H1 (cell line): ENCODE data around the gene ITIH4. TPM values are rescaled to one million over a fixed set of nuclear protein-coding genes. Genes with fewer than 3 reads are reported as not detected.
A peak's percentile ranks its signal among the peaks of the same experiment; 100 is the strongest.

Experiments used
- CTCF ChIA-PET: fragments of 300-600 bp; sonication (Branson Sonifier 250); formaldehyde crosslinking; loops from one replicate; lab custom pipeline; 2021; ENCODE audit not compliant: partially characterized antibody; lab: Charles Lee
- POLR2A ChIA-PET: fragments of 300-600 bp; sonication (Branson Sonifier 250); formaldehyde crosslinking; loops from one replicate; lab custom pipeline; 2021; ENCODE audit warnings: inconsistent platforms; ENCODE audit not compliant: partially characterized antibody; lab: Charles Lee
- DNase-seq, 2 experiments: peaks; one replicate each; pipeline versions ENCODE4 v3.0.0 to v3.0.0-alpha.2; 2010 to 2022; ENCODE audit warnings: low spot score in 2 of 2, low read depth in 1 of 2, mixed read lengths in 1 of 2
- FAIRE-seq: peaks from 2 replicates; lab custom pipeline; 2011; peaks lifted over from hg19 to GRCh38; lab: Jason Lieb, UNC
- H2AFZ ChIP-seq: 2 replicates; pipeline ENCODE4 v1.8.1; 2012; ENCODE audit warnings: low read length, inconsistent platforms
- H2AK5ac ChIP-seq: 2 replicates; pipeline ENCODE4 v1.6.1; 2013; ENCODE audit warnings: low read depth, low read length
- H2BK120ac ChIP-seq: replicated peaks from 2 replicates; pipeline ENCODE3; 2013; ENCODE audit warnings: low read depth, low read length, inconsistent platforms
- H2BK12ac ChIP-seq: 2 replicates; pipeline ENCODE4 v1.6.1; 2013; ENCODE audit warnings: low read depth, low read length
- H2BK15ac ChIP-seq: 2 replicates; pipeline ENCODE4 v1.6.1; 2013; ENCODE audit warnings: low read length
- H2BK20ac ChIP-seq: 2 replicates; pipeline ENCODE4 v1.6.1; 2013; ENCODE audit warnings: low read length
- H2BK5ac ChIP-seq: 2 replicates; pipeline ENCODE4 v1.6.1; 2013; ENCODE audit warnings: low read depth, low read length
- H3K14ac ChIP-seq: 2 replicates; pipeline ENCODE4 v1.6.1; 2013; ENCODE audit warnings: inconsistent platforms; ENCODE audit not compliant: insufficient read length
- H3K18ac ChIP-seq: 2 replicates; pipeline ENCODE4 v1.6.1; 2013; ENCODE audit warnings: low read length; ENCODE audit errors: extremely low read depth
- H3K23ac ChIP-seq: 2 replicates; pipeline ENCODE4 v1.6.1; 2013; ENCODE audit warnings: inconsistent platforms; ENCODE audit not compliant: insufficient read length
- H3K23me2 ChIP-seq: 2 replicates; pipeline ENCODE4 v1.6.1; 2013; ENCODE audit warnings: low read depth, low read length
- H3K27ac ChIP-seq: 2 replicates; pipeline ENCODE4 v1.6.1; 2011; ENCODE audit warnings: low read depth, low read length, inconsistent platforms
- H3K27me3 ChIP-seq, 4 experiments: replicated peaks in 1 of 4; 1 replicate in 1 of 4; 2 replicates in 3 of 4; pipeline versions ENCODE4 v1.6.1 to v1.8.1; 2011 to 2013; ENCODE audit warnings: low read length in 3 of 4, mild to moderate bottlenecking in 3 of 4, inconsistent platforms in 2 of 4, mixed read lengths in 2 of 4, moderate library complexity in 1 of 4; ENCODE audit not compliant: control insufficient read depth in 3 of 4, insufficient read depth in 3 of 4; ENCODE audit errors: extremely low read depth in 1 of 4
- H3K36me3 ChIP-seq, 4 experiments: 2 replicates each; pipeline versions ENCODE4 v1.6.1 to v1.8.1; 2011 to 2013; ENCODE audit warnings: mild to moderate bottlenecking in 4 of 4, low read length in 3 of 4, moderate library complexity in 2 of 4, control low read depth in 1 of 4, inconsistent platforms in 1 of 4; ENCODE audit not compliant: insufficient read depth in 4 of 4, control insufficient read depth in 2 of 4
- H3K4ac ChIP-seq: replicated peaks from 2 replicates; pipeline ENCODE3; 2013; ENCODE audit warnings: low read length, low read depth, mixed read lengths, inconsistent platforms; ENCODE audit not compliant: insufficient read length
- H3K4me1 ChIP-seq, 4 experiments: replicated peaks in 1 of 4; 1 replicate in 1 of 4; 2 replicates in 3 of 4; pipeline versions ENCODE4 v1.6.1 to v1.8.1; 2011 to 2013; ENCODE audit warnings: low read length in 3 of 4, inconsistent platforms in 2 of 4, mixed read lengths in 1 of 4; ENCODE audit not compliant: insufficient read depth in 4 of 4, control insufficient read depth in 3 of 4
- H3K4me2 ChIP-seq, 2 experiments: 2 replicates each; pipeline versions ENCODE4 v1.6.1 to v1.8.1; 2011 to 2013; ENCODE audit warnings: low read depth in 2 of 2, low read length in 2 of 2, control low read depth in 1 of 2, inconsistent platforms in 1 of 2, mild to moderate bottlenecking in 1 of 2; ENCODE audit not compliant: insufficient read depth in 1 of 2
- H3K4me3 ChIP-seq, 4 experiments: fragments of 200-600, 300-600 bp in 1 of 4; sonication (generic), shearing (Covaris generic), sonication (Bioruptor Twin) in 1 of 4; 2 replicates each; pipeline versions ENCODE4 v1.5.1 to v1.8.1; 2011 to 2016; ENCODE audit warnings: low read length in 4 of 4, low read depth in 3 of 4, control low read depth in 2 of 4, inconsistent platforms in 2 of 4, mild to moderate bottlenecking in 2 of 4, mixed read lengths in 1 of 4, moderate library complexity in 1 of 4; ENCODE audit not compliant: insufficient read depth in 2 of 4; ENCODE audit errors: extremely low read depth in 1 of 4
- H3K56ac ChIP-seq: replicated peaks from 2 replicates; pipeline ENCODE3; 2013; ENCODE audit warnings: low read depth, mild to moderate bottlenecking, mixed read lengths, low read length, inconsistent platforms; ENCODE audit not compliant: insufficient read length
- H3K79me1 ChIP-seq: 2 replicates; pipeline ENCODE4 v1.6.1; 2013; ENCODE audit warnings: low read depth, low read length, control low read depth
- H3K79me2 ChIP-seq, 2 experiments: 2 replicates each; pipeline versions ENCODE4 v1.6.1 to v1.8.1; 2012 to 2013; ENCODE audit warnings: low read length in 2 of 2, mild to moderate bottlenecking in 2 of 2, inconsistent platforms in 1 of 2; ENCODE audit not compliant: insufficient read depth in 2 of 2, control insufficient read depth in 1 of 2
- H3K9ac ChIP-seq, 4 experiments: replicated peaks in 1 of 4; 1 replicate in 1 of 4; 2 replicates in 3 of 4; pipeline versions ENCODE4 v1.6.1 to v1.8.1; 2011 to 2013; ENCODE audit warnings: low read depth in 3 of 4, low read length in 3 of 4, control low read depth in 2 of 4, mild to moderate bottlenecking in 2 of 4, moderate library complexity in 2 of 4, inconsistent platforms in 1 of 4; ENCODE audit errors: extremely low read depth in 1 of 4
- H3K9me3 ChIP-seq, 2 experiments: 2 replicates each; pipeline versions ENCODE4 v1.6.1 to v1.8.1; 2012 to 2013; ENCODE audit warnings: mild to moderate bottlenecking in 2 of 2, moderate library complexity in 2 of 2, control low read depth in 1 of 2, inconsistent platforms in 1 of 2, low read depth in 1 of 2, low read length in 1 of 2, mixed read lengths in 1 of 2; ENCODE audit not compliant: insufficient read depth in 2 of 2
- H4K20me1 ChIP-seq, 2 experiments: replicated peaks in 1 of 2; 2 replicates each; pipeline versions ENCODE3 to v1.8.1; 2011 to 2013; ENCODE audit warnings: inconsistent platforms in 2 of 2, low read length in 2 of 2, mild to moderate bottlenecking in 1 of 2; ENCODE audit not compliant: insufficient read depth in 2 of 2, control insufficient read depth in 1 of 2
- H4K5ac ChIP-seq: 2 replicates; pipeline ENCODE4 v1.6.1; 2013; ENCODE audit warnings: low read length, low read depth, mixed read lengths, inconsistent platforms; ENCODE audit not compliant: insufficient read length
- H4K8ac ChIP-seq: 2 replicates; pipeline ENCODE4 v1.8.0; 2013; ENCODE audit warnings: mild to moderate bottlenecking, moderate library complexity, low read length, inconsistent platforms; ENCODE audit not compliant: insufficient read depth; ENCODE audit errors: extremely low read depth
- H4K91ac ChIP-seq: replicated peaks from 2 replicates; pipeline ENCODE3; 2013; ENCODE audit warnings: low read length, mixed read lengths, inconsistent platforms; ENCODE audit not compliant: insufficient read length
- BCL11A ChIP-seq, 2 experiments: IDR thresholded peaks; one replicate each; pipeline ENCODE4 v1.6.1; 2011; ENCODE audit warnings: low read depth in 2 of 2, low read length in 2 of 2, mild to moderate bottlenecking in 2 of 2
- KDM1A ChIP-seq: fragments of 200-600, 300-600 bp; sonication (generic); IDR thresholded peaks from 2 replicates; pipeline ENCODE4 v1.7.1; 2016; ENCODE audit warnings: mild to moderate bottlenecking, low read length, borderline replicate concordance
- NRF1 ChIP-seq: IDR thresholded peaks from 2 replicates; pipeline ENCODE4 v1.6.1; 2011; ENCODE audit warnings: mild to moderate bottlenecking, low read depth, low read length, improper control_type of control experiment
- WGBS, 2 experiments: shearing (Covaris generic) in 1 of 2; methylation state at CpG; one replicate each; pipeline versions ENCODE4 v1.1.6 to v1.1.7; 2013 to 2015; ENCODE audit warnings: low lambda C conversion rate in 2 of 2, mixed read lengths in 2 of 2, inconsistent platforms in 1 of 2, low coverage in 1 of 2, missing lambda C conversion rate in 1 of 2; ENCODE audit not compliant: insufficient replicate concordance in 2 of 2, insufficient coverage in 1 of 2, insufficient read length in 1 of 2; ENCODE audit errors: extremely low coverage in 1 of 2, missing lambda C conversion rate in 1 of 2; 5-methylcytosine and 5-hydroxymethylcytosine counted together
- polyA plus RNA-seq, 7 experiments: library from polyadenylated mRNA; depleted of rRNA in 3 of 7; stranded (reverse) in 5 of 7; unstranded in 2 of 7; fragments of >200 nt in 5 of 7; fragments of 200-250 nt in 2 of 7; gene quantifications; 1 replicate in 5 of 7; 2 replicates in 1 of 7; 4 replicates in 1 of 7; pipeline versions ENCODE4 v1.2.1 to v1.2.3, GENCODE V29; 2011 to 2013; ENCODE audit warnings: missing spikeins in 2 of 7, mixed read lengths in 2 of 7
- total RNA-seq: library from RNA; stranded (reverse); fragmentation: NEBNext Ultra II Directional; extraction: Animal tissue kit (Norgen Biotek cat#: 25700); gene quantifications from 2 replicates; pipeline ENCODE4 v1.2.1, GENCODE V29; 2021

Gene ITIH4
- total and polyA plus RNA-seq, 2 of the 8 experiments (the other 6 are each of a cell fraction or from before 2014, with no cell fraction given): 3.4 to 3.7 TPM

DNA sequence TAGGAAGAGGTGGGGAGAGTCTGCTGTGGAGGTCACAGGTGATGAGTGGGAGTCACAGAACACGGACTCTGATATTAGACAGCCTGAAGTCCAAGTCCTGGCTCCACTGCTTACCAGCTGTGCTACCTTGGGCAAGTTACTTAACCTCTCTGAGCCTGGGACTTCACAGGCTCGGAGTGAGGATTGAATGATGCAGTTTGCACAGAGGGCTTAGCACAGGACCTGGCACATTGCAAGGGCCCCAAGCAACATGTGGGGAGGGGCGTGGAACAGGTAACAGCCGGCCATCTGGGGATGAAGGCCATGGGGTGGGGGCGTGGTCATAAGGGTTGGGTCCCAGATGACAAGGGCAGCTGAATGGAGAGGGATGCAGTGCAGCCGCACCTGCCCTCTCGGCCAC is 40.1 kb downstream of the ITIH4 start:
- Histone ChIP-seq H3K4me2 (no peak overlapping the region), H3K56ac (no peak overlapping the region), H4K91ac (no peak overlapping the region), H3K4me1 (no peaks in the 10 kb centered on the region), H3K79me2 (no peaks in the 10 kb centered on the region), H3K27me3 (no peaks in the 10 kb centered on the region), H3K23me2 (no peaks in the 10 kb centered on the region), H3K18ac (no peak overlapping the region), H2BK15ac (no peak overlapping the region), H3K79me1 (no peaks in the 10 kb centered on the region), H2BK120ac (no peak overlapping the region), H3K4me3 (no peak overlapping the region), H2BK20ac (0 out of 2 replicates have a peak overlapping the region, but pooled peaks have one; percentile 18), H3K36me3 (no peaks in the 10 kb centered on the region), H4K20me1 (peaks cover 0 to 3% of the 10 kb centered on the region in 2 experiments), H3K14ac (no peak overlapping the region), H2BK5ac (0 out of 2 replicates have a peak overlapping the region, but pooled peaks have one; percentile 21), H2AK5ac (no peak overlapping the region), H3K9me3 (no peaks in the 10 kb centered on the region), H2AFZ (no peak overlapping the region), H3K23ac (no peak overlapping the region), H4K8ac (no peak overlapping the region), H2BK12ac (no peak overlapping the region), H3K9ac (no peak overlapping the region), H3K27ac (no peak overlapping the region), H4K5ac (no peak overlapping the region), H3K4ac (no peak overlapping the region)
- no peak for TF ChIP-seq BCL11A (IDR thresholded peaks at IDR 0.05; ENCODE audit: low read depth in 2 of 2, low read length in 2 of 2)
- no peak for TF ChIP-seq NRF1
- TF ChIP-seq KDM1A: peak; percentile 68; the same call in 1 of the 2 replicates
- CTCF ChIA-PET: interaction anchor here (0.7 to 3.4 kb wide), 7 partner anchors 9 to 107 kb away, joined by 3 to 28 read pairs (median 3); partner anchors contain the start of gene STIMATE
- WGBS, 2 experiments: 85% methylated on average over 7 of the region's 7 CpGs; no CpG with 5 or more reads in 1 of the 2 experiments
- POLR2A ChIA-PET: interaction anchor here (0.8 to 2.5 kb wide), 3 partner anchors 9 to 22 kb away, joined by 3 to 10 read pairs (median 3); partner anchors contain the start of gene NEK4
- FAIRE-seq: no peak
- no peak for DNase-seq
